Measurements from ENCODE around the gene NUDCD3. TPM values are rescaled to one million over a fixed set of nuclear protein-coding genes. Genes with fewer than 3 reads are reported as not detected.
A peak's percentile ranks its signal among the peaks of the same experiment; 100 is the strongest.

NUDCD3 gene
- total and polyA plus RNA-seq, 7 donors, result 34.6 to 140 (median 97.7) TPM

DNA sequence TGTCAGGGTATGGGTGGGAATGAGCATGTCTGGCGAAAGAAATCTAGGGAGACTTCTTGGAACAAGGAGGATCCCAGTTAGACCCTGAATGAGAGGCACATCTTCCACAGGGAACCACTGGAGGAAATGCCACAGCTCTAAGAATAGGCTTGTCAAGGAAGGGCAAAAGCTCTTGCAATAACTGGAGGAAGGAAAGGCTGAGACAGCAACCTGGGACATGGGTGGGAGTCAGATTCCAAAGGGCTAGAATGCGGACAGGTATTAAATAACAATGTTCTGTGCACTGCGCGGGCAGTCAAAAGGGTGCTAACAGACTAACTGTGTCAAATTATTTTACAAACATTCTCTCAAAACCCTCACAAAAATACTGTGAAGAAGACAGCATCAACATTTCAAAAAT, 4.5 kb downstream of the NUDCD3 start:
- ATAC-seq (no peak), DNase-seq (no peak)
- intact Hi-C loops (cut with DNase I), result no loop called here
- H3K27me3 ChIP-seq (ENCODE audit: insufficient read depth in 3 of 3, low read length in 2 of 3), result no peaks in the 10 kb centered on the region
- peaks cover 9 to 42% of the 10 kb centered on the region in 2 donors for H3K36me3 ChIP-seq (ENCODE audit: insufficient read depth in 1 of 2, low read depth in 1 of 2)
- peak overlapping the region; percentile 44 for H3K27ac ChIP-seq
- TF ChIP-seq, protein P1, sequence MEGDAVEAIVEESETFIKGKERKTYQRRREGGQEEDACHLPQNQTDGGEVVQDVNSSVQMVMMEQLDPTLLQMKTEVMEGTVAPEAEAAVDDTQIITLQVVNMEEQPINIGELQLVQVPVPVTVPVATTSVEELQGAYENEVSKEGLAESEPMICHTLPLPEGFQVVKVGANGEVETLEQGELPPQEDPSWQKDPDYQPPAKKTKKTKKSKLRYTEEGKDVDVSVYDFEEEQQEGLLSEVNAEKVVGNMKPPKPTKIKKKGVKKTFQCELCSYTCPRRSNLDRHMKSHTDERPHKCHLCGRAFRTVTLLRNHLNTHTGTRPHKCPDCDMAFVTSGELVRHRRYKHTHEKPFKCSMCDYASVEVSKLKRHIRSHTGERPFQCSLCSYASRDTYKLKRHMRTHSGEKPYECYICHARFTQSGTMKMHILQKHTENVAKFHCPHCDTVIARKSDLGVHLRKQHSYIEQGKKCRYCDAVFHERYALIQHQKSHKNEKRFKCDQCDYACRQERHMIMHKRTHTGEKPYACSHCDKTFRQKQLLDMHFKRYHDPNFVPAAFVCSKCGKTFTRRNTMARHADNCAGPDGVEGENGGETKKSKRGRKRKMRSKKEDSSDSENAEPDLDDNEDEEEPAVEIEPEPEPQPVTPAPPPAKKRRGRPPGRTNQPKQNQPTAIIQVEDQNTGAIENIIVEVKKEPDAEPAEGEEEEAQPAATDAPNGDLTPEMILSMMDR (IDR thresholded peaks at IDR 0.05), result no peak
- H3K4me3 ChIP-seq, result no peak overlapping the region
- no peaks in the 10 kb centered on the region for H3K9me3 ChIP-seq
- peaks cover 54% of the 10 kb centered on the region for H3K4me1 ChIP-seq
- 38 to 57% (median 44%) methylated on average over 4 of the region's 4 CpGs for WGBS, 3 donors

DNA sequence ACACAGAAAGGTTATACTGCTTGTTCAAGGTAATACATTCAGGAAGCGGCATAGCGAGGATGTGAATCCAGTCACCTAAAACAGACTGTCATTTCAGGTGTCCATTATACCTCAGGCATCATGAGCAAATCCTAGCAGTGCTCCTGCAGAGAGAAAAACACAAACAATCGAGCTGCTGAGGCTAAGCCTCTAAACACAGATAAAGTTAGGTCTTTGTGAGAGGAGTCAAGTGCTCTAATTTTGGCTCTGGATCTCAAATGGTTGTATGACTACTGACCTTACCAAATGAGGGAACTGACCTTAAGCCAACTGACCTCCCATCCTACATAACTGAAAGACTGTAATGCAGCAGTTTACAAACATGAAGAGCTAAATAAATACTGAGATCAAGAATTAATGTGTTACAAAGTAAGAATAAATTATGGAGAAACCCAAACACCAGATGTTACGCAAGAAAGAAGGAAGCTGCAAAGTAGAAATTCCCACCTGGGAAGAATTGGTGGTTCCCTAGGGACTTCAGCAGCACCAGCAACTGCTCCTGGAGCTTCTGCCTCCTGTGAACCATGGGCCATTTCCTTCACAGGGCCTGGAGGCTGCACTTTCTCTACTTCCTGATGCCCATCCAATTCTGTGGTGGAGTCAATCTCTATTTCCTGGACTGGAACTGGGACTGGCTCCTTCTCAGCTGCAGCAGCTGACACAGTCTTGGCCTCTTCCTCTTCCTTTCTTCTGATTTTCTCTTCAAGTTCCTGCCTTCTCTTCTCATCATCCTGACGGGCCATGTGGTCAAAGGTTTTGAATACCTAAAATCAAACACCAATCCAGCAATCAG, 5.8 kb downstream of the NUDCD3 start:
- no peaks in the 10 kb centered on the region for H3K9me3 ChIP-seq
- ATAC-seq (peak in 1 of 4 donors; percentile 28), DNase-seq (no peak)
- 79 to 82% (median 82%) methylated on average over 5 of the region's 5 CpGs for WGBS, 3 donors
- intact Hi-C loops (cut with DNase I), result no loop called here
- peaks cover 10 to 50% of the 10 kb centered on the region in 2 donors for H3K36me3 ChIP-seq (ENCODE audit: insufficient read depth in 1 of 2, low read depth in 1 of 2)
- H3K27me3 ChIP-seq (ENCODE audit: insufficient read depth in 3 of 3, low read length in 2 of 3), result no peaks in the 10 kb centered on the region
- no peak overlapping the region for H3K27ac ChIP-seq
- TF ChIP-seq, protein P1 (IDR thresholded peaks at IDR 0.05), result no peak
- no peak overlapping the region for H3K4me3 ChIP-seq
- peaks cover 54% of the 10 kb centered on the region for H3K4me1 ChIP-seq

DNA sequence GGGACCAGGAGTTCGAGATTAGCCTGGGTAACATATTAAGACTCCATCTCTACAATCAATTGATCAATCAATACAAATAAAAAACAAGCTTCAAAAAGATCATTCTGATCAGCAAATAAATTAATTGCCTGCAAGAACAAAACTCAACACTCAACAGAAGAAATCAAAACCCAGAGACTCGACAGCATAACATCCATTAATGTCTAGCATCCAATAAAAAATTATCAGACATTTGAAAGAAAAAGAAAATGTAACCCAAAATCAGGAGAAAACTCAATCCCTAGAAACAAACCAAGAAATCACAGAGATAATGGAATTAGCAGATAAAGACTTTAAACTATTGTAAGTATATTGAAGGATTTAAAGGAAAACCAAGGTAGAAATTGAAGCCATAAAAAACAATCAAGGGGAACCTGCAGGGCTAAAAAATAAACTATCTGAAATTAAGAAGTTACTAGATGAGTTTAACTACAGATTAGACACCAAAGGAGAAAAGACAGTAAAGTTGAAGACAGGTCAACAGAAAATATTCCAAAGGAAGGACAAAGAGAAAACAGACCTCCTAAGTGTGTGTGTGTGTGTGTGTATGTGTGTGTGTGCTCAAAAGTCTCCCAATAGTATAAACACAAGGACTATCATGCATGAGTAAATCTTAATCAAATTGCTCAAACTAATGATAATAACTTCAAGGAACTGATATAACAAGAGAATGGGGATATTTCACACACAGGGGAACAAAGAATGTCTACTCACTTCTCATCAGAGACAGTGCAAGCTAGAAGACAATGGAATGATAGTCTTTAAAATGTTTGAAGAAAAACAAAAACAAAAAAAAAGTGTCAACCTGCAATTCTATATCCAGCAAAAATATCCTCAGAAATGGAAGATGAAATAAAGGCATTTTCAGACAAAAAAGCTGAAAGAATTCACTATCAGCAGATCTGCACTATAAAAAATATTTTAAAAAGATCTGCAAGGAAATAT, 7.7 kb downstream of the NUDCD3 start:
- no peaks in the 10 kb centered on the region for H3K27me3 ChIP-seq (ENCODE audit: insufficient read depth in 3 of 3, low read length in 2 of 3)
- no peaks in the 10 kb centered on the region for H3K9me3 ChIP-seq
- no peak overlapping the region for H3K27ac ChIP-seq
- 97 to 100% (median 99%) methylated on average over 2 of the region's 2 CpGs for WGBS, 3 donors
- TF ChIP-seq, protein P1 (IDR thresholded peaks at IDR 0.05), result no peak
- peaks cover 45% of the 10 kb centered on the region for H3K4me1 ChIP-seq
- DNase-seq (no peak), ATAC-seq (no peak)
- H3K4me3 ChIP-seq, result no peak overlapping the region
- peaks cover 12 to 69% of the 10 kb centered on the region in 2 donors for H3K36me3 ChIP-seq (ENCODE audit: insufficient read depth in 1 of 2, low read depth in 1 of 2)
- intact Hi-C loops (cut with DNase I), result no loop called here

DNA sequence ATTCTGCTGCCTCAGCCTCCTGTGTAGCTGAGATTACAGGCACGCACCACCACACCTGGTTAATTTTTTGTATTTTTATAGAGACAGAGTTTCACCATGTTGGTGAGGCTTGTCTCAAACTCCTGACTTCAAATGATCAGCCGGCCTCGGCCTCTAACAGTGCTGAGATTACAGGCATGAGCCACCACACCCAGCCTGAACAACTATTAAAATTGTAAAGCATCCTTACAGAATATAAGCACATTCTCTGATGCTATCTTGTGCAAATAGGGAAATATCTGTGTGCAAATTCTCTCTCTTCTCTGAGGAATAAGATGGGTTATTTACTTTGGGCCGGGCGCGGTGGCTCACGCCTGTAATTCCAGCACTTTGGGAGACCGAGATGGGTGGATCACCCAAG, 12.5 kb downstream of the NUDCD3 start:
- peaks cover 7 to 61% of the 10 kb centered on the region in 2 donors for H3K36me3 ChIP-seq (ENCODE audit: insufficient read depth in 1 of 2, low read depth in 1 of 2)
- intact Hi-C loops (cut with DNase I), result loop anchor here (1.0 to 5.0 kb wide), 6 partner anchors 79 to 237 kb away; no protein-coding TSS in a partner anchor
- H3K27ac ChIP-seq, result no peak overlapping the region
- H3K27me3 ChIP-seq (ENCODE audit: insufficient read depth in 3 of 3, low read length in 2 of 3), result no peaks in the 10 kb centered on the region
- H3K4me1 ChIP-seq, result peaks cover 16% of the 10 kb centered on the region
- WGBS, 3 donors, result 94 to 97% (median 94%) methylated on average over 8 of the region's 8 CpGs
- DNase-seq (no peak), ATAC-seq (no peak)
- TF ChIP-seq, protein P1 (IDR thresholded peaks at IDR 0.05), result no peak
- no peak overlapping the region for H3K4me3 ChIP-seq
- H3K9me3 ChIP-seq, result no peaks in the 10 kb centered on the region

Measured in psoas muscle (tissue), 8 donors.